ENCODE results near the gene RPSA. TPM values are rescaled to one million over a fixed set of nuclear protein-coding genes. Genes with fewer than 3 reads are reported as not detected.
A peak's percentile ranks its signal among the peaks of the same experiment; 100 is the strongest.

RPSA gene
- total RNA-seq, 1 experiment from 2014 or later, result 1,984 TPM

DNA sequence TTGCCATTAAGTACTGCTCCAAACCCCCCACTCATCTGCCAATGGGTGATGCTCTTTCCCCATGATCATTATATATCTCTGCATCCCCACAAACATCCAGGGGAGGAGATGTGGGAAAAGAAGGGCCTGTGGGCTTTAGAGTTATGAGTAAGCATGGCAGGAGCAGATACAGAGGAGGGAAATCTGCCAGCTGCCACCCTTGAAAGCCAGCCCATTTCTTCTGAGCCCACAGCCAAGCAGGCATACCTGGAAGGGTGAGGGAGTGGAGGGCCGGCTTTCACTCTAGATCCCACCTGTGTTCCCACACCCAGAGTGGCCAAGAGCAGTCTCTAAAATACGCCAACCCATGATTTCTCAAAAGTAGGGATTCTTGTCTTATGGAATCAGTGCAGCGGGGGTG is 25.1 kb upstream of the RPSA start:
- H3K9me3 Mint-ChIP-seq (ENCODE audit: unreplicated experiment), result no peaks in the 10 kb centered on the region
- no peaks in the 10 kb centered on the region for H3K27me3 Mint-ChIP-seq (ENCODE audit: insufficient read depth, unreplicated experiment)
- ChIA-PET POLR2A (interaction anchor here (0.9 kb wide), 1 partner anchor 26 kb away, joined by 3 read pairs; no protein-coding TSS in a partner anchor), CTCF (interaction anchor here (0.6 to 10.8 kb wide), 3 partner anchors 20 to 118 kb away, joined by 3 to 83 read pairs (median 3); no protein-coding TSS in a partner anchor)
- intact Hi-C loops (cut with micrococcal nuclease), result loop anchor here (10.0 kb wide), 1 partner anchor 197 kb away; no protein-coding TSS in a partner anchor
- no peak for DNase-seq (ENCODE audit: unreplicated experiment)
- H3K4me3 Mint-ChIP-seq (ENCODE audit: unreplicated experiment), result peak overlapping the region; percentile 9
- H3K4me1 Mint-ChIP-seq (ENCODE audit: insufficient read depth, unreplicated experiment), result peaks cover 13% of the 10 kb centered on the region
- no peaks in the 10 kb centered on the region for H3K36me3 Mint-ChIP-seq (ENCODE audit: insufficient read depth, unreplicated experiment)
- no peak for TF ChIP-seq CTCF (IDR thresholded peaks at IDR 0.05; ENCODE audit: unreplicated experiment)
- no TSS peak for BruUV-seq (replicated peaks)
- no peak overlapping the region for H3K27ac Mint-ChIP-seq (ENCODE audit: low read depth, unreplicated experiment)

DNA sequence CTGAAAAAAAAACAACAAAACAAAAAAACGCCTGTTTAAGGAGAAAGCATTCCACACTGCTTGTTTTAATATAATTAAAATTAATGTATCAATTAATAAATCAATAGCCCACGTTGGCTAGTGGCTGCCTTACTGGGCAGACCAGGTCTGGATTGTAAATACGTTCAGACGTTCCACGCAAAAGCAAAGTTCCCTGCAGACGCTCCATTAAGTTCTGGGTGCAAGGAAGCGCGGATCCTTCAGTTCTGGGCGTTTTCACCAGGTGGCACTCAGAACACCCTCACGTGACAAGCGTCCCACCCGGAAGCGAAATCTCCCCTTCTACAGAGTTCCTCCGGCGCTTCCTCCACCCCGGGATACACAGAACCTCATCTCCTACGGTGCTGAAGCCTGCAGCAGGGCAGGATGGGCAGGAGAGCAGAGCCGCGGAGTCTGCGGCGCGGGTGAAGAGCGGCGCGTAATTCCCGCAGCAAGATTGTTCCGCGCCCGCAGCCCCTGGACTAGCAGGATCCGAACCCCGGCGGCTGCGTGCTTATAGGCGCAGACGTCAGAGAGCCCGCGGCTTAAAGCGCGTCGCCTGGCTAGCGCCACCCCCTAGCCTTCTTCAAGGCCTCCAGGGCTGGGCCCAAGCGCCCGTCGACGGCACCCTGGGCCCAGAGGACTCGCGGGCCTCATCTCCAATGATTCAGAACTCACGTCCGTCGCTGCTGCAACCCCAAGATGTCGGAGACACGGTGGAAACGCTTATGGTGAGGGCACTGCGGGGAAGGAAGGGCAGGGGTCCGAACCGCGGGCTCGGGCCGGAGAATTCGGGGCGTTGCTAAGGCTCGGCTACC is 23.3 kb upstream of the RPSA start, which contains the start of gene SLC25A38:
SLC25A38 (plus strand) TSS at position 326 of the 836 bp plus-strand sequence; CDS start at position 681, 355 bp downstream.
- ChIA-PET CTCF (interaction anchor here (0.8 to 1.1 kb wide), 2 partner anchors 20 to 24 kb away, joined by 4 read pairs; partner anchors contain the start of gene RPSA), POLR2A (interaction anchor here (0.9 to 7.9 kb wide), 5 partner anchors 10 to 93 kb away, joined by 3 to 63 read pairs (median 6); partner anchors contain the start of gene RPSA)
- H3K4me3 Mint-ChIP-seq (ENCODE audit: unreplicated experiment), result peak within 1 kb of the TSS; percentile 91
- H3K36me3 Mint-ChIP-seq (ENCODE audit: insufficient read depth, unreplicated experiment), result peaks cover 4% of the 10 kb centered on the region
- peak; percentile 85 for DNase-seq (ENCODE audit: unreplicated experiment)
- peak; percentile 8 for TF ChIP-seq CTCF (IDR thresholded peaks at IDR 0.05; ENCODE audit: unreplicated experiment)
- H3K4me1 Mint-ChIP-seq (ENCODE audit: insufficient read depth, unreplicated experiment), result peaks cover 30% of the 10 kb centered on the region
- H3K27me3 Mint-ChIP-seq (ENCODE audit: insufficient read depth, unreplicated experiment), result no peaks in the 10 kb centered on the region
- H3K9me3 Mint-ChIP-seq (ENCODE audit: unreplicated experiment), result no peaks in the 10 kb centered on the region
- intact Hi-C loops (cut with micrococcal nuclease), result loop anchor here (10.0 kb wide), 1 partner anchor 198 kb away; no protein-coding TSS in a partner anchor
- peak within 1 kb of the TSS; percentile 91 for H3K27ac Mint-ChIP-seq (ENCODE audit: low read depth, unreplicated experiment)
- BruUV-seq (replicated peaks), result TSS peak; percentile 70

- intact Hi-C loops (cut with micrococcal nuclease), result loop anchor here (2.0 to 10.0 kb wide), 2 partner anchors 23 to 199 kb away; partner anchors contain the start of gene RPSA
- Mint-ChIP-seq H3K36me3 (ENCODE audit: insufficient read depth, unreplicated experiment) (peaks cover 4% of the 10 kb centered on the region), H3K27me3 (ENCODE audit: insufficient read depth, unreplicated experiment) (no peaks in the 10 kb centered on the region), H3K4me3 (ENCODE audit: unreplicated experiment) (peak overlapping the region; percentile 91), H3K27ac (ENCODE audit: low read depth, unreplicated experiment) (peak overlapping the region; percentile 91), H3K9me3 (ENCODE audit: unreplicated experiment) (no peaks in the 10 kb centered on the region), H3K4me1 (ENCODE audit: insufficient read depth, unreplicated experiment) (peaks cover 30% of the 10 kb centered on the region)
- DNase-seq (ENCODE audit: unreplicated experiment), result peak; percentile 93
- ChIA-PET POLR2A (interaction anchor here (0.6 to 7.9 kb wide), 8 partner anchors 9 to 1173 kb away, joined by 3 to 63 read pairs (median 4); partner anchors contain the start of gene RPSA), CTCF (interaction anchor here (0.7 to 1.7 kb wide), 5 partner anchors 11 to 578 kb away, joined by 3 to 4 read pairs (median 4); partner anchors contain the start of gene RPSA)
- TF ChIP-seq CTCF (IDR thresholded peaks at IDR 0.05; ENCODE audit: unreplicated experiment), result no peak
- no TSS peak for BruUV-seq (replicated peaks)
Measured at GRCh38 chr3:39383881-39384664, 22.4 kb upstream of the RPSA start.
